Astrocyte of the cerebellum (primary cell): Measurements from ENCODE around the gene BOK.
"Not testable (repeated sequence)": the region's sequence is repeated elsewhere in the genome, so short reads cannot be mapped to it uniquely, and the experiment has no call there.

Experiments used
- DNase-seq: peaks from one replicate; pipeline ENCODE4 v3.0.0-alpha.2; 2011; ENCODE audit warnings: low read depth
- H3K4me3 ChIP-seq: 2 replicates; pipeline ENCODE4 v1.5.1; 2011; ENCODE audit warnings: mild to moderate bottlenecking, low read depth, low read length, moderate library complexity
- CTCF ChIP-seq: IDR thresholded peaks from 2 replicates; pipeline ENCODE4 v1.5.1; 2012; ENCODE audit warnings: low read length, low read depth, moderate library complexity, mild to moderate bottlenecking; ENCODE audit errors: missing control alignments
- in situ Hi-C: cut with HindIII; loops from 2 replicates; pipeline ENCODE4 v1.10.0; 2017; ENCODE audit warnings: low sequenced_read_pairs

Gene BOK

GRCh38 chr2:241517297-241517696 is 41.2 kb upstream of the BOK start:
- no peak for TF ChIP-seq CTCF
- H3K4me3 ChIP-seq: no peak overlapping the region
- in situ Hi-C loops: no loop called here
- DNase-seq: no peak

GRCh38 chr2:241519669-241520068 is 38.9 kb upstream of the BOK start:
- TF ChIP-seq CTCF: no peak
- no peak for DNase-seq
- in situ Hi-C loops: no loop called here
- no peak overlapping the region for H3K4me3 ChIP-seq

GRCh38 chr2:241522477-241522876 is 36.1 kb upstream of the BOK start:
- H3K4me3 ChIP-seq: no peak overlapping the region
- TF ChIP-seq CTCF: no peak
- in situ Hi-C loops: no loop called here
- no peak for DNase-seq

- in situ Hi-C loops, DNase-seq, H3K4me3 ChIP-seq: not testable (repeated sequence)
Observed at GRCh38 chr2:241525818-241526780, 32.4 kb upstream of the BOK start.

- no peak for DNase-seq
- no peak for TF ChIP-seq CTCF
- H3K4me3 ChIP-seq: no peak overlapping the region
- in situ Hi-C loops: no loop called here
Observed at GRCh38 chr2:241530571-241530970, 28.0 kb upstream of the BOK start.

- DNase-seq: no peak
- no peak overlapping the region for H3K4me3 ChIP-seq
- TF ChIP-seq CTCF: no peak
- in situ Hi-C loops: no loop called here
Observed at GRCh38 chr2:241531161-241531722, 27.3 kb upstream of the BOK start.

GRCh38 chr2:241532168-241532567 is 26.4 kb upstream of the BOK start:
- in situ Hi-C loops: no loop called here
- no peak for TF ChIP-seq CTCF
- no peak overlapping the region for H3K4me3 ChIP-seq
- no peak for DNase-seq
